ENCODE measurements around the gene CHRNA3. TPM values are rescaled to one million over a fixed set of nuclear protein-coding genes. Genes with fewer than 3 reads are reported as not detected.

The CHRNA3 gene
- total and polyA plus RNA-seq, 2 donors (not counting 1 experiment from before 2014, with no cell fraction given), result not detected

DNA sequence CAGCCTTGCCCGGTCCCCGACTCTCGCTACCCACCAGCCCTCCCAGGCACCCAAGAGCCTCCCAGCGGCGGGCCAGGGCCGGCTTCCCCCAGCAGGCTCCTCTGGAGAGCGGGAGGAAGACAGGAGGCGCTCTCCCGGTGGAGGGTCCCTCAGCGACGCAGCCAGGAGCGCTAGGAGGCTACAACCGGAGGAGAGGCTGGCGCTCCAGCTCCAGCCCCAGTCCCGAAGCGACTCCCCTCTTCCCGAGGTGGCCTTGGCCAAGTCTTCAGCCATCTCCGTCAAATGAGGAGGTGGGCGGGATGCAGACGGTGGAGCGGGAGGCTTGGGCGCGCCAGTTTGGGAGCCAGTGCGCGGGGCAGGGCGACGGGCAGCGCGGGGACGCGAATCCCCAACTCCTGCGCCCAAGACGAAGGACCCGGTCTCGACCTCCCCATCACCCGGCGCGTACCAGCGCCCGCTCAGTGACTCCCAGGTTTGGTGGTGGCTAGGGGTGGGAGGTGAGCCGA is 722 bp downstream of the CHRNA3 start:
- CTCF ChIA-PET, result interaction anchor here (1.4 to 2.0 kb wide), 3 partner anchors 89 to 565 kb away, joined by 5 to 18 read pairs (median 9); no protein-coding TSS in a partner anchor

More for the DNA sequence above, 722 bp downstream of the CHRNA3 start:
- DNase-seq (peak; percentile 16), ATAC-seq (ENCODE audit: low read depth) (no peak)
- peaks cover 45% of the 10 kb centered on the region for H3K27me3 Mint-ChIP-seq
- H3K4me3 Mint-ChIP-seq, result no peak overlapping the region
- intact Hi-C loops (cut with micrococcal nuclease), result no loop called here
- H3K27me3 ChIP-seq (replicated peaks in 1 of 4; ENCODE audit: control extremely low read depth in 1 of 4, control insufficient read depth in 3 of 4, insufficient read depth in 4 of 4, low read length in 3 of 4), result peaks cover 0 to 35% (median 14%) of the 10 kb centered on the region in 4 experiments
- H3K9me3 ChIP-seq (ENCODE audit: control extremely low read depth in 1 of 3, control insufficient read depth in 2 of 3, insufficient read depth in 1 of 3, low read length in 2 of 3), result no peaks in the 10 kb centered on the region
- H3K9me3 Mint-ChIP-seq (ENCODE audit: insufficient read depth), result no peaks in the 10 kb centered on the region
- no peak overlapping the region for H3K4me3 ChIP-seq (ENCODE audit: control extremely low read depth in 1 of 5, extremely low read depth in 1 of 5, insufficient read depth in 1 of 5, low read depth in 2 of 5, low read length in 4 of 5)
- TF ChIP-seq EZH2 (IDR thresholded peaks at IDR 0.05; ENCODE audit: borderline replicate concordance, insufficient read depth, low read depth, low read length, poor library complexity, severe bottlenecking), result no peak
- TF ChIP-seq, protein P1, sequence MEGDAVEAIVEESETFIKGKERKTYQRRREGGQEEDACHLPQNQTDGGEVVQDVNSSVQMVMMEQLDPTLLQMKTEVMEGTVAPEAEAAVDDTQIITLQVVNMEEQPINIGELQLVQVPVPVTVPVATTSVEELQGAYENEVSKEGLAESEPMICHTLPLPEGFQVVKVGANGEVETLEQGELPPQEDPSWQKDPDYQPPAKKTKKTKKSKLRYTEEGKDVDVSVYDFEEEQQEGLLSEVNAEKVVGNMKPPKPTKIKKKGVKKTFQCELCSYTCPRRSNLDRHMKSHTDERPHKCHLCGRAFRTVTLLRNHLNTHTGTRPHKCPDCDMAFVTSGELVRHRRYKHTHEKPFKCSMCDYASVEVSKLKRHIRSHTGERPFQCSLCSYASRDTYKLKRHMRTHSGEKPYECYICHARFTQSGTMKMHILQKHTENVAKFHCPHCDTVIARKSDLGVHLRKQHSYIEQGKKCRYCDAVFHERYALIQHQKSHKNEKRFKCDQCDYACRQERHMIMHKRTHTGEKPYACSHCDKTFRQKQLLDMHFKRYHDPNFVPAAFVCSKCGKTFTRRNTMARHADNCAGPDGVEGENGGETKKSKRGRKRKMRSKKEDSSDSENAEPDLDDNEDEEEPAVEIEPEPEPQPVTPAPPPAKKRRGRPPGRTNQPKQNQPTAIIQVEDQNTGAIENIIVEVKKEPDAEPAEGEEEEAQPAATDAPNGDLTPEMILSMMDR (IDR thresholded peaks at IDR 0.05), result no peak
- WGBS (ENCODE audit: insufficient coverage), result 6% methylated on average over 32 of the region's 41 CpGs
- H3K4me1 ChIP-seq (ENCODE audit: control insufficient read depth in 2 of 2, insufficient read depth in 2 of 2, low read length in 2 of 2), result peaks cover 4 to 13% of the 10 kb centered on the region in 2 donors
- H3K4me1 Mint-ChIP-seq, result peaks cover 4% of the 10 kb centered on the region
- H3K36me3 ChIP-seq (replicated peaks in 1 of 2; ENCODE audit: control extremely low read depth in 1 of 2, control insufficient read depth in 1 of 2, extremely low read depth in 1 of 2, insufficient read depth in 2 of 2, low read length in 1 of 2), result no peaks in the 10 kb centered on the region
- no peaks in the 10 kb centered on the region for H3K79me2 ChIP-seq (ENCODE audit: control insufficient read depth, insufficient read depth, low read length)
- peak overlapping the region; percentile 28 for H2AFZ ChIP-seq (ENCODE audit: insufficient read depth, low read depth, low read length, poor library complexity, severe bottlenecking)
- no peaks in the 10 kb centered on the region for H4K20me1 ChIP-seq (ENCODE audit: control insufficient read depth, insufficient read depth, low read length, poor library complexity, severe bottlenecking)
- no peak overlapping the region for H3K9ac ChIP-seq (ENCODE audit: low read length)
- POLR2A ChIA-PET, result no interaction called here
- H3K27ac Mint-ChIP-seq, result no peak overlapping the region
- peak overlapping the region; percentile 48 for H3K4me2 ChIP-seq (replicated peaks; ENCODE audit: low read depth, low read length, poor library complexity, severe bottlenecking)
- H3K27ac ChIP-seq (ENCODE audit: low read length in 2 of 2), result no peak overlapping the region
